ENCODE results near the gene GLI3. TPM values are rescaled to one million over a fixed set of nuclear protein-coding genes. Genes with fewer than 3 reads are reported as not detected.

Gene GLI3
- total RNA-seq, 1 experiment from 2014 or later, result not detected

DNA sequence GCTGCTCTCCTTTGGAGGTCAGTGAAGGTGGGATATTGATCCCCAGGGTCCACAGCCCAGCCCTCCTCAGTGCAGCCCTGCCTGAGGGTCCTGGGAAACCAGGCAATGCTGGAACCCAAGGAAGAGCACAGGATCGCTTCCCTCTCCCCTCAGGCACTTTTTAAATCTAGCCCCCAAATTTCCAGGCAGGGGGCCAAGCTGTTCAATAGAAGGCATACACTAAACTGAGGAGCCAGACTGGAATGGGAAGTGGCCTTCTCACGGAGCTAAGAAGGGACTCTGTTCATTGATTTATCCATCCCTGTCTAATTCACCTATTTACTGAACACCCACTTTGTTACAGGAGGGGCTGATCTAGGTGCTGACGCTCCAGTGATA, 60.3 kb downstream of the GLI3 start:
- Histone ChIP-seq H3K9me2 (ENCODE audit: insufficient read depth) (no peaks in the 10 kb centered on the region), H4K20me1 (ENCODE audit: insufficient read depth) (no peaks in the 10 kb centered on the region), H3K4me2 (no peak overlapping the region), H2AFZ (no peak overlapping the region), H3K27me3 (ENCODE audit: insufficient read depth, low read depth) (peaks cover 73% of the 10 kb centered on the region), H3K79me2 (ENCODE audit: low read depth) (no peaks in the 10 kb centered on the region), H3K27ac (no peak overlapping the region), H3K9me3 (ENCODE audit: insufficient read depth, low read depth) (no peaks in the 10 kb centered on the region; the same call in 1 of the 2 replicates), H3F3A (ENCODE audit: insufficient read depth, low read depth) (no peaks in the 10 kb centered on the region), H3K4me3 (no peak overlapping the region), H3K36me3 (ENCODE audit: low read depth) (no peaks in the 10 kb centered on the region), H3K4me1 (replicated peaks; ENCODE audit: insufficient read depth) (no peaks in the 10 kb centered on the region)
- DNase-seq, result no peak
- BruUV-seq (replicated peaks), result no TSS peak
- intact Hi-C loops (cut with micrococcal nuclease; ENCODE audit: unreplicated experiment), result no loop called here
- POLR2A ChIA-PET (ENCODE audit: unreplicated experiment), result no interaction called here
- TF ChIP-seq CTCF (conservative IDR thresholded peaks at IDR 0.05), result no peak
- no peak for TF ChIP-seq EZH2 (IDR thresholded peaks at IDR 0.05; ENCODE audit: low read depth)
- CTCF ChIA-PET, result no interaction called here

DNA sequence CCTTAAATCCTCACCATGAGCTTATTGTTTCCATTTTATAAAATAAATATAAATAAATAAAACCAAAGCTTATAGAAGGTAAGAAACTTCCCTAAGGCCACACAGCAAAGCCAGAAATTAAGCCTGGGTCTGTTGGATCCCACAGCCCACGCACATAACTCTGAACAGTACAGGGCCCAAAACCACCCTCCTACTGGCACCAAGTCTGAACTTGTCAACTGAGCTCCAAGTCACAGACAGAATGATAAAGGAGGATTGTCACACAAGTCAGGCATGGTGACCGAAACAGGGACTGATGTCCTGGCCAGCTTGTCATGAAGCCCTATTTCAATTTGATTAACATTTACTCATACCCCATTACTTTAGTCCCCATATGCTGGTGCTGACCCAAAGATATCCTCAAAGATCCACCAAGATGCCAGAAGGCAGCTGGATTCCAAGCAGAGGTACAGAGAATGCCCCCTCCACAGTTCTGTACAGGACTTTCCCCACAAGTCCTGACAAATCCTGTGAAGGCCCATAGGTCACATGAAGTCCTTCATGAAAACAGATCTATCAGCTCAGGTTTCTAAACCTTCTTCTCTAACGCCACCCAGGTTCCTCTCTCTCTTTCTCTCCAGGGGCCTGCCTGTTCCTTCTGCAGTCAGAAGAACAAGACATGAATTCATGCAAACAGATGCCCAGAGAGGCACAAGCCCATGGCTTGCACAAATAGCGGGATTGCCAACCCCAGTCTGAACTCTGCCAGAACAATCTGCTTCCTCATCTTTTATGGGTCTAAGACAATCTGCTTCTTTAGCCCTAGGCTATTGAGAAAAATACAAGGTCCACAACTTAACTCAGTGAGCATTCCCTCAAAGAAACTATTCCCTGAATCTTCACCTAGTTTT, 60.9 kb downstream of the GLI3 start:
- no peak for DNase-seq
- intact Hi-C loops (cut with micrococcal nuclease; ENCODE audit: unreplicated experiment), result no loop called here
- Histone ChIP-seq H2AFZ (no peak overlapping the region), H3K9me2 (ENCODE audit: insufficient read depth) (no peaks in the 10 kb centered on the region), H3K4me1 (replicated peaks; ENCODE audit: insufficient read depth) (no peaks in the 10 kb centered on the region), H3K4me2 (no peak overlapping the region), H3K27ac (no peak overlapping the region), H3F3A (ENCODE audit: insufficient read depth, low read depth) (no peaks in the 10 kb centered on the region), H3K79me2 (ENCODE audit: low read depth) (no peaks in the 10 kb centered on the region), H3K9me3 (ENCODE audit: insufficient read depth, low read depth) (no peaks in the 10 kb centered on the region; the same call in 1 of the 2 replicates), H3K36me3 (ENCODE audit: low read depth) (no peaks in the 10 kb centered on the region), H3K27me3 (ENCODE audit: insufficient read depth, low read depth) (peaks cover 76% of the 10 kb centered on the region), H4K20me1 (ENCODE audit: insufficient read depth) (no peaks in the 10 kb centered on the region), H3K4me3 (no peak overlapping the region)
- no TSS peak for BruUV-seq (replicated peaks)
- CTCF ChIA-PET, result no interaction called here
- POLR2A ChIA-PET (ENCODE audit: unreplicated experiment), result no interaction called here
- TF ChIP-seq EZH2 (IDR thresholded peaks at IDR 0.05; ENCODE audit: low read depth) (no peak), CTCF (conservative IDR thresholded peaks at IDR 0.05) (no peak)

DNA sequence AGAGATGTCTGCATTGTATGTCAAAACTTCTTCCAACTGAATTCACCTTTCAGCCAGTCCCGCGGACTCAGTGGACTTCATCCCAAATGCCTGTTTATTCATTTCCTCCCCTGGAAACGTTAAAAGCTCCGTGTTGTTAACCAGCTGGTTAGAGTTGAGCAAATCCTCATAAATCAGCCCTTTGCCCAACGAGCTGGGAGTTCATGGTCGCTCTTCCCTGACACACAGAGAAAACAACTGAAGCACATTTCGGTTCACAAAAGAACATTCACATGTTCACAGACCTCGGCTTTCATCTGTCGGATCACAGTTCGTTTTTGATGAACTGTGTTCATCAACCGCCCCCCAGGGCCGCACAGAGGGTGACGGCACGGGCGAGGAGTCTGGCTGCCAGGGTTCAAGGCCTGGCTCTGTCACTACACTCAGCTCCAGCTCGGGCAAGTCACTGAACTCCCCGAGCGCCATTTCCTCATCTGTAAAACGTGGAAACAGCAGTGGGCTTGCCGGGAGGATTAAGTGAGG, 62.6 kb downstream of the GLI3 start:
- TF ChIP-seq CTCF (conservative IDR thresholded peaks at IDR 0.05), result no peak
- TF ChIP-seq EZH2 (IDR thresholded peaks at IDR 0.05; ENCODE audit: low read depth), result no peak
- Histone ChIP-seq H3K9me3 (ENCODE audit: insufficient read depth, low read depth) (no peaks in the 10 kb centered on the region; the same call in 1 of the 2 replicates), H3K79me2 (ENCODE audit: low read depth) (no peaks in the 10 kb centered on the region), H3K4me3 (no peak overlapping the region), H3K9me2 (ENCODE audit: insufficient read depth) (no peaks in the 10 kb centered on the region), H3K36me3 (ENCODE audit: low read depth) (no peaks in the 10 kb centered on the region), H3K4me1 (replicated peaks; ENCODE audit: insufficient read depth) (no peaks in the 10 kb centered on the region), H3K27me3 (ENCODE audit: insufficient read depth, low read depth) (peaks cover 77% of the 10 kb centered on the region), H3F3A (ENCODE audit: insufficient read depth, low read depth) (no peaks in the 10 kb centered on the region), H4K20me1 (ENCODE audit: insufficient read depth) (no peaks in the 10 kb centered on the region), H3K4me2 (no peak overlapping the region), H3K27ac (no peak overlapping the region), H2AFZ (no peak overlapping the region)
- CTCF ChIA-PET, result no interaction called here
- POLR2A ChIA-PET (ENCODE audit: unreplicated experiment), result no interaction called here
- DNase-seq, result no peak
- no TSS peak for BruUV-seq (replicated peaks)
- intact Hi-C loops (cut with micrococcal nuclease; ENCODE audit: unreplicated experiment), result no loop called here
